ENCODE data around the gene MYL10.

The MYL10 gene

GRCh38 chr7:101595246-101595645 lies 33.9 kb downstream of the MYL10 start:
- no peak for DNase-seq

DNA sequence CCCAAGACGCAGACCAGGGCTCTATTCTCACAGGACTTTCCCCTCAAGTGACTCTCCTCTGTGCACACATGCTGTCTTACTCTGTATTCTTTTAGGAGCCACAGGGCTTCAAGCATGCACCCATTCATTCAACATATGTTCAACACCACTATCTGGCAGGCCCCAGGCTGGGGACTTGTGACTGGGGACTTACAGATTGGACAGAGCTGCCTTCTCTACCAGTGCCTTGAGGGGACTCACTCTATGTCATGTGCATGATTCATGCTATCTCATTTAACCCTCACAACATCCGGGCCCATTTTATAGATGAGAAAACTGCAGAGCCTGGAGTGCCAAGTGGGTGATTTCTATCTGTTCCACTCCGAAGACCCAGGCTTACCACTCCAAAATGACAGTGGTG lies 34.3 kb downstream of the MYL10 start:
- DNase-seq, result no peak

DNA sequence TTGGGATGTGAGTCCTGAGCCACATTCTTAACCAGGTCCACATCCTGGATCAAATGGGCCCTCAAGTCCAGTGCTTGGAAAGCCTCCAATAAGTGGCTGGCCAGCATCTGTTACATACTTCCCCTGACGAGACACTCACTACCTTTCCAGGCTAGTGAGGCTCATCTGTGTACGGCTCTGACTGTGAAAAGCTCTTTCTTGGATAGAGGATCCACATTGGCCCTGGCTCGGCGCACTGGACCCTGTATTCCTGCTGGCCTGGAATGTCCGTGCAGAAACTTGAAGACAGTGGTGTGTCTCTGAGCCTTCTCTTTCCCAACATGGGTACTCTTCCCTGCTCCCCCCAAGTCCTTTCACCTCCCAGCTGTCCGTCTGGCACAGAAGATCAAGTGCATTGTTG lies 35.5 kb downstream of the MYL10 start:
- DNase-seq, result no peak

DNA sequence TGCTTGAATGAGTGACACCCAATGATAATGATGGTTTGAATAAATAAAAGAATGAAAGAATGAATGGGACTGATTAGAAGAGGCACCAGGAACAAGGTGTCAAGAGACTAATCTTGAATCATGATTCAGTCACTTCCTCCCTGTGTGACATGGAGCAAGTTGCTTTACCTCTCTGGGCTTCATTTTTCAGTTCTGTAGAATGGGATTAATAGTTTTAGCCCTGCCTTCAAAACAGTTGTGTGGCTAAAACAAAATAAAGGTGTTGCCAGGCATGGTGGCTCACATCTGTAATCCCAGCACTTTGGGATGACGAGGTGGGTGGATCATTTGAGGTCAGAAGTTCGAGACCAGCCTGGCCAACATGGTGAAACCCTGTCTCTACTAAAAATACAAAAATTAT lies 37.6 kb downstream of the MYL10 start:
- DNase-seq, result no peak

- no peak for DNase-seq
These were observed 38.2 kb downstream of the MYL10 start for GRCh38 chr7:101590663-101591435.

DNA sequence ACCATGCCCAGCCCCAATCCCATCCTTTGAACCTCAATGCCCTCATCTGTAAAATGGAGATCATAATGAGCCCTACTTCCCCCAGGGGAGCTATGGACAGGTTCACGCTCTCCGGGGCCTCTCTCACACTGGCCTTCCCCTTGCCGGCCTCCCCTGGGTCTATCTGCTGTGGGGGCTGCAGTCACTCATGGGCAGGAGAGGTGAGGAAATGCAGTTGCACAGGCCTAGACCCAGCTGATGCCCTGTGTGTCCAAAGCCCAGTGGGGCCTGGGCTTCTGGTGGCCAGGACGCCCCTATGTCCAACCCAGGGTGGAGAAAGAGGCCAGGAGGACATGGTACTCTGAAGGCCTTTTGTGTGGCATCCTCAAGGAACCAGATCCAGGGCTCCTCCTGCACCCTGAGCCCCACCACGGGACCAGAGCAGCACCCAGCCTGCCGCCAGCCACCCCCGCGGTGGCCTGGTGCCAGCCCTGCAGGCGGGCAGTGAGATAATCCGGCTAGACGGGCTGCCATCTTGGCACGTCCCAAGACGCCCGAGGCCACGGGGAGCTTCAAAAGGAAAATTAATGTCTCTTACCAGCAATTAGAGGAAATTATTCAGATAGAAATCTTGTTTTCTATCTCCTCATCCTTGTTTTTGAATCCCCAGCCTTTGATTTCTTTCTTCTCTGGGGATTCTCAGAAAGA lies 39.0 kb downstream of the MYL10 start:
- DNase-seq, result no peak

DNA sequence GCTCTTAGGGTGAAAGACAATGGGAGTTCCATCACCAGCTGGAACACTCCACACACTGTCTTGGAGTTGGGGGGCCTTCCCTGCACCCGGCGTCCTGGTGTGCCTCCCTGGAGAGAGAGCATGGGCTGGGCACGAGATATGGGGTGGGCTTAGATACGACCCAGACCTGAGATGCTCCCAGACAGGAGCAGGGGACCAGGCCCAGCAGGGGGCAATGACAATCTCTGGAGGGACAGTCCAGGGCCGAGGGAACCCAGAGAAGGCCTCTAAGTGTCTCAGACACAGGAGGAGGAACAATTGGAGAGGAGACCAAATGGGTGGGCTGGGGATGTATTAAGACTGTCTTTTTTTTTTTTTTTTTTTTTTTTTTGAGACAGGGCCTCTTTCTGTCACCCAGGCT lies 40.0 kb downstream of the MYL10 start:
- DNase-seq, result no peak

DNA sequence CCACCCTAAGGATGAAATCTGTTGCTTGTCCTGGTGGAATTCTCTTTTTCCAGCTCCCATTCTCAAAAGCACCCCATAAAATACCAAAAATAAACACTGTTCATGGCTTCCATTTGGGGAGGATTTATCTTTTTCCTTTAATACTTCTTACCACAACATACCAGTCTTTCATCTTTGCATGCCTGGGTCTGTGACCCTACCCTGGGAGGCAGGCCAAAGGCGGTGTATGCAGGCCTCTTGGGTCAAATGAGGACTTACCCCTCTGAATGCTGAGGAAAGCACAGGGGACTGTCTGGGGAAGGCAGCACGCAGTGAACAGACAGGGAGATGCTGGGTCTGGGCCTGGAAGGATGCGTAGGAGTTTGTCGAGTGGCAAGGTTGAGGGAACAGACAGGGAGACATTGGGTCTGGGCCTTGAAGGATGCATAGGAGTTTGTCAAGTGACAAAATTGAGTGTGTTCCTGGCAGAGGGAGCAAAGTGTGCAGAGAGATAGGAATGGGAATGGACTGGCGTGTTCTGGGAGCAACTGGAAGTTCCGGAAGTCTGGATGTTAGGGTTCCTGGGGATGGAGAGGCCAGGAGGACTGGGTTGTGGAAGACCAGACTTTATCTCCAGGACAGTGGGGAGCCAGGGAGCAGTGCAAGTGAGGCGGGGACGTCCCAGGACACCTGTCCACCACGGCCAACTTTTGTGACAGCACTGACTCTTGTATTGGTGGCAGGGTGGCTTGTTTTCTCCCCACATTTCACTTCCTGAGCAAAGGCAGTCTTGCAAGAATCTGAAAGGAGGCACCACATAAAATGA lies 40.8 kb downstream of the MYL10 start:
- DNase-seq, result no peak

GRCh38 chr7:101586906-101587677 lies 42.0 kb downstream of the MYL10 start:
- no peak for DNase-seq

DNA sequence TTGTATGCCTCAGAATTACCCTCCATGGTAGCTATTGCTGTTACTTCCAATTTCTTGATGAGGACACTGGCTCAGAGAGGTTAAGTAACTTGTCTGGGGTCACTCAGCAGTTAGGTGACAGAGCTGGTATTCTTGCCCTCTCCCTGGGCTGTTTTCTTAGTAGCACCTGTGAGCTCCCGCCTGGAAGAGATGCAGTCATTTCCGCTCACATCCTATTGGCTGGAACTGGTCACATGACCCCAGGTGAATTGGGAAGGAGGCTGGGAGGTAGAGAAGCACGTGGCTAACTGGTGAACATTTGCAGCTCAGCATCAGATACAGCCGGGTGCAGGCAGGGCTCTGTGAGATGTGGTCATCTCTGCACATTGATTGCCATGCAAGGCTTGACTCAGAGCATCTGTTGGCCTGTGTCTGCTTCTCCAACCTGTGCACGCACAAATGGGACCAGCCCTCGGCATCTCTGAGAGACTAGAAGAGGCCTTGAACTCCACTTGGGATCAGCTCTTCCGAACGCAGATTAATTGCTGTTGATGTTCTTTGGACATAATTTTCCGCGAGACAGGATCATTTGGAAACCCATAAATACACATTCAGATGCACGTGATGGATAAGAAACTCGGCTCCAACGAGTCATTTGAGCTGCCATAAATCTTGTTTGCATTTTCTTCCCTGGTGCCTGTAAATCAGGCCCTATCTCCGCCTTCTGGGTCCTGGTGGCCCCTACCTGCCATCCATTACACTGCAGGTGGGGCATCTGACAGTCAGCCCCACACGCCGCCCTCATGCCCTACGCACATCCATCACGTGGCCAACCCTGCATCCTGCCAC lies 42.8 kb downstream of the MYL10 start:
- peak; percentile 31 for DNase-seq

- no peak for DNase-seq
These were observed 46.1 kb downstream of the MYL10 start for GRCh38 chr7:101582971-101583370.

- no peak for DNase-seq
These were observed 47.2 kb downstream of the MYL10 start for GRCh38 chr7:101581891-101582290.

DNA sequence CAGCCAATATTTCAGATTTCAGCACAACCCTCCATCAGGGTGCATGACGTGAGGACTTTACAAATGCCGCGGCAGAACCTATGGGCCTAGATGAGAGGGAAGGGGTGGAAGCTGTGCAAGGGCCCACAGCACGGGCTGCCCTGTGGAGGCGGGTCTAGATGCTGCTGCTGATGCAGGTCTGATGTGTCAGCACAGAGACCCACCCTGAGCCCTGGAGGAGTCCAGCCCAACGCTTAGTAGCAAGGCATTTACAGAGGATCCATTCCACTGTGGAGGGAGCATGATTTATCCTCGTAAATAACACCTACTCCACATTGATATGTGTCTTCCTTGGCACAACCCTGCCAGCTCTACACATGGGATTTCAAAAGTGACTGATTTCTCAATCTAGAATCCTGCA lies 48.5 kb downstream of the MYL10 start:
- DNase-seq, result no peak

DNA sequence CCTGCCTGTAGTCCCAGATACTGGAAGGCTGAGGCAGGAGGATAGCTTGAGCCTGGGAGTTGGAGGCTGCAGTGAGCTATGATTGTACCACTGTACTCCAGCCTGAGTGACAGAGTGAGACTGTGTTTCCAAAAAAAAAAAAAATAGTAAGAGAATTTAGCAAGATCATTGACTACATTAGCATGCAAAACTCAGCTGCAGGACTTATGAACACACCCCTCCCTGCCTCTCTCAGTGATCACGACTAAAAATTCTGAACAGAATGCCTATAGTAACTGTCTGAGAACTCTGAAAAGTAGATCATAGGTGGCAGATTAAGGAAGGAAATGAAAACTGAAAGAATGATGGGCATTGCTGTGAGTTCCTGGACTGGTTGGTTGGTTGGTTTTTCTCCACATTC lies 50.5 kb downstream of the MYL10 start:
- DNase-seq, result no peak

DNA sequence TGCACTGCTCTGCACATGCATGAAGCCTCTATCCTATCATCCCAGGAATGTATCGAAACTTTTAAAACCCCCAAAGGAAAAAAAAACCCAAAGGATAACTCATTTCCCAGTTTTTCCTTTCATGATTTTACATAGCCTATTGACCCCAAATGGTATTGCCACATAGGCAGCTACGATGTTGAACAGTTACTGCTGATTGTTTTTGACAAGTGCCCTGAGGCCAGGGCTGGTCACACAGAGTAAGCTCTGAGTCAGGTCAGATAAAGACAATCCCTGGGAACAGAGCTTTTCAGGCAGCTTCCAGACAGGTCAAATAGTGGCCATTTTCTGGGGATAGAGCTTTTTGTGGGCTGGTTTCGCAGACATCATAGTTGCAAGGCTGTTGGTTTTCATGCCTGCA lies 52.1 kb downstream of the MYL10 start:
- no peak for DNase-seq

GRCh38 chr7:101575721-101576120 lies 53.4 kb downstream of the MYL10 start:
- DNase-seq, result no peak

- no peak for DNase-seq
These were observed 53.9 kb downstream of the MYL10 start for GRCh38 chr7:101575168-101575567.

DNA sequence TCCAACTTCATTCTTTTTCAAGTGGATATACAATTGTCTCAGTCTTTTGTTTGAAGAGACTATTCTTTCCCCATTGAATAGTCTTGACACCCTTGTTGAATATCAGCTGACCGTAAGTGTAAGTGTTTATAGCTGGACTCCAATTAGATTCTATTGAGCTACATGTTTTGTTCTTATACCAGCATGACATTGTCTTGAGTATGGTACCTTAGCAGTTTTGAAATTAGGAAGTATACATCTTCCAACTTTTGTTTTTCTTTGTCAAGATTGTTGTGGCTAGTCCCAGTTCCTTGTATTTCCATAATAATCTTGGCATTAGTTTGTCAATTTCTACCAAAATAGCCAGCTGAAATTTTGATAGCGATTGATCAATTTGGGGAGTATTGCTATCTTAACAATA lies 56.9 kb downstream of the MYL10 start:
- no peak for DNase-seq

GRCh38 chr7:101567230-101567629 lies 61.9 kb downstream of the MYL10 start:
- peak; percentile 54 for DNase-seq

- no peak for DNase-seq
These were observed 63.4 kb downstream of the MYL10 start for GRCh38 chr7:101565601-101566209.

DNA sequence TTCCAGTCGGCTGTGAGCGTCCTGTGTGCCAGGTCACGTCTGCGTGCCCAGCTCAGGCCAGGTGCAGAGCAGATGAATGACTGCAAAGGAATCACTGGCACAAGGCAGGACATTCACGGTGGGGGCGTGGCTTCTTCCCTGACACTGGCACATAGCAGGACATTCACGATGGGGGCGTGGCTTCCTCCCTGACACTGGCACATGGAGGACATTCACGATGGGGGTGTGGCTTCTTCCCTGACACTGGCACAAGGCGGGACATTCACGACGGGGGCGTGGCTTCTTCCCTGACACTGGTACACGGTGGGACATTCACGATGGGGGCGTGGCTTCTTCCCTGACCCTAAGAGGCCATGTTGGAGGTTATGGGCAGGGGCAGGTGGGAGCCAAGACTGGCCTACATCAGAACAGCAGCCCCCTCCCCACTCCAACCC lies 64.3 kb downstream of the MYL10 start:
- DNase-seq, result peak; percentile 49
